GM19324 (cell line): ENCODE data around the gene TWNK.
A peak's percentile ranks its signal among the peaks of the same experiment; 100 is the strongest.

Experiments used
- ATAC-seq: cut with Tn5 transposase; IDR thresholded peaks from one replicate; pipeline ENCODE4 v1.9.1; 2021; ENCODE audit warnings: mild to moderate bottlenecking, moderate library complexity; ENCODE audit not compliant: unreplicated experiment, low FRiP score

Gene TWNK

GRCh38 chr10:100986952-100987684 lies at the start of gene TWNK, which contains the start of gene MRPL43:
Gene TWNK, plus strand, starts transcription at chr10:100987543. Its CDS starts 668 bp downstream, at chr10:100988211.
Gene MRPL43, minus strand, starts transcription at chr10:100987497. Its CDS starts 54 bp downstream, at chr10:100987443.
- ATAC-seq, result peak; percentile 79

- no peak for ATAC-seq
Measured at GRCh38 chr10:100939763-100940344, 47.5 kb upstream of the TWNK start.

- ATAC-seq, result no peak
Measured at GRCh38 chr10:100942229-100942628, 45.1 kb upstream of the TWNK start.

GRCh38 chr10:100943508-100943907 lies 43.8 kb upstream of the TWNK start:
- no peak for ATAC-seq

GRCh38 chr10:100945754-100946153 lies 41.6 kb upstream of the TWNK start:
- no peak for ATAC-seq

- ATAC-seq, result no peak
Measured at GRCh38 chr10:100948916-100949315, 38.4 kb upstream of the TWNK start.

- ATAC-seq, result no peak
Measured at GRCh38 chr10:100960251-100960650, 27.1 kb upstream of the TWNK start.

- no peak for ATAC-seq
Measured at GRCh38 chr10:100962351-100963080, 24.8 kb upstream of the TWNK start.

GRCh38 chr10:100963826-100964225 lies 23.5 kb upstream of the TWNK start:
- no peak for ATAC-seq

GRCh38 chr10:100965820-100966219 lies 21.5 kb upstream of the TWNK start:
- no peak for ATAC-seq

- no peak for ATAC-seq
Measured at GRCh38 chr10:100966887-100967286, 20.5 kb upstream of the TWNK start.

GRCh38 chr10:100967332-100967731 lies 20.0 kb upstream of the TWNK start:
- ATAC-seq, result no peak

GRCh38 chr10:100968062-100968736 lies 19.1 kb upstream of the TWNK start:
- no peak for ATAC-seq

GRCh38 chr10:100968863-100969186 lies 18.5 kb upstream of the TWNK start:
- ATAC-seq, result no peak

- no peak for ATAC-seq
Measured at GRCh38 chr10:100969187-100970075, 17.9 kb upstream of the TWNK start, which contains the start of gene SEMA4G. Gene SEMA4G, plus strand, starts transcription at chr10:100969504. Its CDS starts 3,409 bp downstream, at chr10:100972913.

GRCh38 chr10:100970076-100970913 lies 17.0 kb upstream of the TWNK start:
- no peak for ATAC-seq

GRCh38 chr10:100970914-100971811 lies 16.2 kb upstream of the TWNK start:
- no peak for ATAC-seq
